HEK293 (cell line): Measurements from ENCODE around the gene SERPINA12.

Experiments
- CTCF ChIA-PET: fragments of 350-600 bp; formaldehyde crosslinking; extraction: SDS; loops from one replicate; lab custom pipeline; 2021; ENCODE audit warnings: antibody characterized with exemption; lab: Yijun Ruan, JAX
- POLR2A ChIA-PET: fragments of 300-600 bp; formaldehyde crosslinking; extraction: SDS; loops from one replicate; lab custom pipeline; 2020; ENCODE audit warnings: antibody characterized with exemption, inconsistent platforms; lab: Yijun Ruan, JAX
- H3K27ac ChIP-seq: fragments of 200-500 bp; sonication (Bioruptor generic); 2 replicates; pipeline ENCODE4 v1.5.1; 2014; ENCODE audit warnings: low read depth, low read length, control low read depth, inconsistent platforms; ENCODE audit errors: extremely low read depth
- H3K36me3 ChIP-seq, 2 experiments: fragments of 200-500 bp in 1 of 2; sonication (Bioruptor generic) in 1 of 2; 1 replicate in 1 of 2; 2 replicates in 1 of 2; pipeline ENCODE4 v1.5.1; 2014 to 2017; ENCODE audit warnings: inconsistent platforms in 2 of 2, low read length in 2 of 2; ENCODE audit not compliant: control insufficient read depth in 2 of 2, insufficient read depth in 1 of 2
- H3K4me1 ChIP-seq: fragments of 200-500 bp; sonication (Bioruptor generic); 2 replicates; pipeline ENCODE4 v1.5.1; 2014; ENCODE audit warnings: mild to moderate bottlenecking, low read length, inconsistent platforms; ENCODE audit not compliant: control insufficient read depth, insufficient read depth
- H3K4me3 ChIP-seq: 2 replicates; pipeline ENCODE4 v1.5.1; 2011; ENCODE audit warnings: low read depth, mild to moderate bottlenecking, control low read depth, low read length, moderate library complexity
- H3K9me3 ChIP-seq: fragments of 200-500 bp; sonication (Bioruptor generic); 2 replicates; pipeline ENCODE4 v1.5.1; 2014; ENCODE audit warnings: low read depth, low read length, inconsistent platforms; ENCODE audit not compliant: control insufficient read depth, insufficient read depth
- GFI1B ChIP-seq: fragments of 450-650 bp; formaldehyde crosslinking; IDR thresholded peaks from 2 replicates; pipeline ENCODE4 v1.5.1; 2016; ENCODE audit warnings: missing biosample characterization, missing genetic modification characterization
- GLI2 ChIP-seq: fragments of 450-650 bp; formaldehyde crosslinking; IDR thresholded peaks from 2 replicates; pipeline ENCODE4; 2017; ENCODE audit warnings: missing biosample characterization, missing genetic modification characterization, low read depth, borderline replicate concordance
- KLF10 ChIP-seq: fragments of 450-650 bp; IDR thresholded peaks from 2 replicates; pipeline ENCODE4 v1.5.1; 2018; ENCODE audit warnings: missing biosample characterization, mild to moderate bottlenecking, missing genetic modification characterization
- PATZ1 ChIP-seq: fragments of 450-650 bp; formaldehyde crosslinking; IDR thresholded peaks from 2 replicates; pipeline ENCODE4 v1.5.1; 2016; ENCODE audit warnings: missing biosample characterization, missing genetic modification characterization
- SETDB1 ChIP-seq: IDR thresholded peaks from one replicate; pipeline ENCODE4 v1.6.1; 2017; ENCODE audit warnings: mild to moderate bottlenecking, low read length, moderate library complexity, mixed read lengths; ENCODE audit not compliant: insufficient read length
- ZBTB17 ChIP-seq: fragments of 450-650 bp; formaldehyde crosslinking; IDR thresholded peaks from 2 replicates; pipeline ENCODE4 v1.5.1; 2016; ENCODE audit warnings: missing biosample characterization, missing genetic modification characterization
- ZNF133 ChIP-seq: fragments of 450-650 bp; formaldehyde crosslinking; IDR thresholded peaks from 2 replicates; pipeline ENCODE4 v1.5.1; 2016; ENCODE audit warnings: missing biosample characterization, missing genetic modification characterization
- ZNF155 ChIP-seq: fragments of 450-650 bp; formaldehyde crosslinking; IDR thresholded peaks from 2 replicates; pipeline ENCODE4 v1.5.1; 2016; ENCODE audit warnings: missing biosample characterization, missing genetic modification characterization
- ZNF202 ChIP-seq: fragments of 450-650 bp; formaldehyde crosslinking; IDR thresholded peaks from 2 replicates; pipeline ENCODE4 v1.5.1; 2016; ENCODE audit warnings: missing biosample characterization, missing genetic modification characterization, borderline replicate concordance
- ZNF221 ChIP-seq: fragments of 450-650 bp; formaldehyde crosslinking; IDR thresholded peaks from 2 replicates; pipeline ENCODE4 v1.5.1; 2017; ENCODE audit warnings: missing biosample characterization, missing genetic modification characterization, borderline replicate concordance
- ZNF335 ChIP-seq: fragments of 450-650 bp; formaldehyde crosslinking; conservative IDR thresholded peaks from 2 replicates; pipeline ENCODE4 v1.5.1; 2016; ENCODE audit warnings: missing biosample characterization, missing genetic modification characterization
- ZNF398 ChIP-seq: fragments of 450-650 bp; formaldehyde crosslinking; IDR thresholded peaks from 2 replicates; pipeline ENCODE4 v1.5.1; 2017; ENCODE audit warnings: missing biosample characterization, missing genetic modification characterization
- ZNF596 ChIP-seq: fragments of 450-650 bp; IDR thresholded peaks from 2 replicates; pipeline ENCODE4 v1.5.0; 2018; ENCODE audit warnings: missing biosample characterization, mild to moderate bottlenecking, missing genetic modification characterization, moderate library complexity
- ZNF704 ChIP-seq: fragments of 450-650 bp; formaldehyde crosslinking; IDR thresholded peaks from 2 replicates; pipeline ENCODE4 v1.5.1; 2016; ENCODE audit warnings: missing biosample characterization, missing genetic modification characterization
- ZSCAN18 ChIP-seq: fragments of 450-650 bp; formaldehyde crosslinking; IDR thresholded peaks from 2 replicates; pipeline ENCODE4 v1.5.1; 2016; ENCODE audit warnings: missing biosample characterization, missing genetic modification characterization
- ZSCAN30 ChIP-seq: fragments of 450-650 bp; IDR thresholded peaks from 2 replicates; pipeline ENCODE4 v1.5.1; 2018; ENCODE audit warnings: missing biosample characterization, mild to moderate bottlenecking, missing genetic modification characterization, moderate library complexity
- TF ChIP-seq, protein P1 (sequence below): fragments of 450-650 bp; formaldehyde crosslinking; IDR thresholded peaks from 2 replicates; pipeline ENCODE4 v1.5.1; 2016; ENCODE audit warnings: missing biosample characterization, missing genetic modification characterization
- TF ChIP-seq, protein P2 (sequence below): fragments of 450-650 bp; formaldehyde crosslinking; IDR thresholded peaks from 2 replicates; pipeline ENCODE4 v1.5.1; 2016; ENCODE audit warnings: missing biosample characterization, missing genetic modification characterization

Gene SERPINA12

DNA sequence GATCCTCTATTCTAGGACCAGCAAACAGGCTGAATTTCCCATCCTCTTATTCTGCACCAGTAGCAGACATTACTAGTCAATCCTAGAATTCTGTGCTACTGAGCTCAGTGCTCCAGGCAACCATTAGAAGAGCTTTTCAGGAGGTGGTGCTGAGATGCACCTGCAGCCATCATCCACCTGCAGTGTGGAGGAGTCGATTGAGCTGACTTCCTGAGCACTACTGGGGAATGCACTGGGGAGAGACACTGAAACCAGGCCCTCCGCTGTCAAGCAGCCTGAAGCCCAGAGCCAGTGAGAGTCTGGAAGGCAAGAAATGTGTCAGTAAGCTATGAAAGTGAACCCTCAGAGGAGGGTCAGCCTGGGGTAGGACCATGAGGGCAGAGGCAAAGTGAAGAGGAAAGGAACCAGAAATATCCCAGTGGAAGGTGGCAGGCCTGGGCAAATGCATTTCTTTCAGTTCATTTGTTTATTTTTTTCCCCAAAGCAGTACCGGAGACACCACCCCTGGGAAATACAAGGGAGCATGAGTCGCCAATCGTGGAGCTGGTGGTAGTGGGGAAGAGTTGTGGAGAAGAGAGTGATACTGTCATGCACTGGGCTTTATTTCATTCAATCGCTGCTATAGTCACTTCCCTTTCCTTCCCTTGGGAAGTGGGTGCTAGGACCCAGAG, 28.9 kb upstream of the SERPINA12 start:
- Histone ChIP-seq H3K9me3 (no peaks in the 10 kb centered on the region), H3K27ac (no peak overlapping the region), H3K4me1 (no peaks in the 10 kb centered on the region), H3K36me3 (no peaks in the 10 kb centered on the region), H3K4me3 (no peak overlapping the region)
- ChIA-PET POLR2A (no interaction called here), CTCF (interaction anchor here (1.1 kb wide), 1 partner anchor 11 kb away, joined by 4 read pairs; no protein-coding TSS in a partner anchor)
- TF ChIP-seq ZNF704 = no peak
- TF ChIP-seq ZBTB17 (tag by site-specific recombination) = peak; percentile 64; the same call in 1 of the 2 replicates

DNA sequence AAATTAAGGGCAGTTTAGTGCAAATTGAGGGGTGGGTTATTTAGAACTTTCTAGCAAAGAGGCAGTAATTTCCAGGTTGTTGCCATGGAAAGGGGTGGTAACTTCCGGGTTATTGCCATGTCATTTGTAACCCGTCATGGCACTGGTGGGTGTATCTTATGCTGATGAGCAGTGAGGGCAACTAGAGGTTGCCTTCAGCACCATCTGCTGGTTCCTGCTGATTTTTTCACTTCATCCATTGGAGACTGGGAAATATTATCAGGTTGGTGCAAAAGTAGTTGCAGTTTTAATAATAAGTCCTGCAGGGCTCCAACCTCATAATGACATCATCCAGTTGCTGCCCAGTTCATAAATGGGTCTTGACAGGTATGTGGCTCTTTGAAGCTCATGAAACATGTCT, 27.6 kb upstream of the SERPINA12 start:
- ChIA-PET POLR2A (no interaction called here), CTCF (no interaction called here)
- no peak overlapping the region for H3K4me3 ChIP-seq
- H3K36me3 ChIP-seq = no peaks in the 10 kb centered on the region
- H3K9me3 ChIP-seq = no peaks in the 10 kb centered on the region
- no peaks in the 10 kb centered on the region for H3K4me1 ChIP-seq
- H3K27ac ChIP-seq = no peak overlapping the region
- TF ChIP-seq ZSCAN18 (no peak), ZNF202 (tag by site-specific recombination) (no peak), KLF10 (no peak), SETDB1 (peak; percentile 33), ZNF596 (tag by site-specific recombination) (no peak), PATZ1 (no peak), GFI1B (tag by site-specific recombination) (no peak), ZNF335 (tag by site-specific recombination) (no peak), GLI2 (tag by site-specific recombination) (no peak), ZNF133 (tag by site-specific recombination) (no peak), ZNF221 (tag by site-specific recombination) (no peak), ZNF398 (tag by site-specific recombination) (no peak), ZSCAN30 (tag by site-specific recombination) (no peak), ZNF155 (tag by site-specific recombination) (no peak)
- TF ChIP-seq, protein P1, sequence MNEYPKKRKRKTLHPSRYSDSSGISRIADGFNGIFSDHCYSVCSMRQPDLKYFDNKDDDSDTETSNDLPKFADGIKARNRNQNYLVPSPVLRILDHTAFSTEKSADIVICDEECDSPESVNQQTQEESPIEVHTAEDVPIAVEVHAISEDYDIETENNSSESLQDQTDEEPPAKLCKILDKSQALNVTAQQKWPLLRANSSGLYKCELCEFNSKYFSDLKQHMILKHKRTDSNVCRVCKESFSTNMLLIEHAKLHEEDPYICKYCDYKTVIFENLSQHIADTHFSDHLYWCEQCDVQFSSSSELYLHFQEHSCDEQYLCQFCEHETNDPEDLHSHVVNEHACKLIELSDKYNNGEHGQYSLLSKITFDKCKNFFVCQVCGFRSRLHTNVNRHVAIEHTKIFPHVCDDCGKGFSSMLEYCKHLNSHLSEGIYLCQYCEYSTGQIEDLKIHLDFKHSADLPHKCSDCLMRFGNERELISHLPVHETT (tag by site-specific recombination) = no peak
- TF ChIP-seq, protein P2, sequence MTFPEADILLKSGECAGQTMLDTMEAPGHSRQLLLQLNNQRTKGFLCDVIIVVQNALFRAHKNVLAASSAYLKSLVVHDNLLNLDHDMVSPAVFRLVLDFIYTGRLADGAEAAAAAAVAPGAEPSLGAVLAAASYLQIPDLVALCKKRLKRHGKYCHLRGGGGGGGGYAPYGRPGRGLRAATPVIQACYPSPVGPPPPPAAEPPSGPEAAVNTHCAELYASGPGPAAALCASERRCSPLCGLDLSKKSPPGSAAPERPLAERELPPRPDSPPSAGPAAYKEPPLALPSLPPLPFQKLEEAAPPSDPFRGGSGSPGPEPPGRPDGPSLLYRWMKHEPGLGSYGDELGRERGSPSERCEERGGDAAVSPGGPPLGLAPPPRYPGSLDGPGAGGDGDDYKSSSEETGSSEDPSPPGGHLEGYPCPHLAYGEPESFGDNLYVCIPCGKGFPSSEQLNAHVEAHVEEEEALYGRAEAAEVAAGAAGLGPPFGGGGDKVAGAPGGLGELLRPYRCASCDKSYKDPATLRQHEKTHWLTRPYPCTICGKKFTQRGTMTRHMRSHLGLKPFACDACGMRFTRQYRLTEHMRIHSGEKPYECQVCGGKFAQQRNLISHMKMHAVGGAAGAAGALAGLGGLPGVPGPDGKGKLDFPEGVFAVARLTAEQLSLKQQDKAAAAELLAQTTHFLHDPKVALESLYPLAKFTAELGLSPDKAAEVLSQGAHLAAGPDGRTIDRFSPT (tag by site-specific recombination) = no peak
